SU-DHL-6 (cell line): Measurements from ENCODE around the gene PIF1.

Experiments
- H2AFZ ChIP-seq: fragments of 200-600 bp; sonication (generic); 2 replicates; pipeline ENCODE4 v1.6.1; 2014; ENCODE audit warnings: low read depth, mild to moderate bottlenecking, moderate library complexity, mixed read lengths, antibody characterized with exemption, low read length; ENCODE audit not compliant: severe bottlenecking
- H3F3A ChIP-seq: fragments of 200-600 bp; shearing (Covaris generic); 2 replicates; pipeline ENCODE4 v1.6.0; 2016; ENCODE audit warnings: antibody characterized with exemption, mild to moderate bottlenecking; ENCODE audit not compliant: insufficient read depth
- H3K27ac ChIP-seq: fragments of 200-600 bp; sonication (generic); 2 replicates; pipeline ENCODE4 v1.5.1; 2016; ENCODE audit warnings: low read depth, mild to moderate bottlenecking, low read length, moderate library complexity, mixed read lengths
- H3K27me3 ChIP-seq: fragments of 200-600 bp; sonication (generic), shearing (Covaris generic); 2 replicates; pipeline ENCODE4 v1.6.0; 2014; ENCODE audit warnings: mild to moderate bottlenecking, low read length
- H3K36me3 ChIP-seq: fragments of 200-600 bp; sonication (generic); 2 replicates; pipeline ENCODE4 v1.6.1; 2014; ENCODE audit warnings: mild to moderate bottlenecking, low read length, mixed read lengths
- H3K4me2 ChIP-seq: fragments of 300-600, 200-600 bp; shearing (Covaris generic), sonication (generic); 2 replicates; pipeline ENCODE4 v1.6.0; 2014; ENCODE audit warnings: low read length, low read depth, mild to moderate bottlenecking; ENCODE audit not compliant: poor library complexity, severe bottlenecking
- H3K4me3 ChIP-seq: fragments of 200-600 bp; sonication (generic); 2 replicates; pipeline ENCODE4 v1.5.1; 2014; ENCODE audit warnings: antibody characterized with exemption, low read length, mild to moderate bottlenecking, mixed read lengths; ENCODE audit not compliant: insufficient read depth, poor library complexity, severe bottlenecking
- H3K79me2 ChIP-seq: fragments of 200-600 bp; sonication (generic); 2 replicates; pipeline ENCODE4 v1.6.1; 2014; ENCODE audit warnings: mild to moderate bottlenecking, low read length, moderate library complexity; ENCODE audit not compliant: insufficient read depth
- H3K9ac ChIP-seq: fragments of 200-600 bp; sonication (generic); 2 replicates; pipeline ENCODE4 v1.7.0; 2014; ENCODE audit warnings: mild to moderate bottlenecking, low read length
- H3K9me2 ChIP-seq: fragments of 200-600 bp; sonication (generic); replicated peaks from 2 replicates; pipeline ENCODE4 v1.6.1; 2014; ENCODE audit warnings: low read length; ENCODE audit not compliant: insufficient read depth
- H3K9me3 ChIP-seq: fragments of 200-600 bp; sonication (generic); 2 replicates; pipeline ENCODE4 v1.6.1; 2014; ENCODE audit warnings: low read length, mixed read lengths; ENCODE audit not compliant: insufficient read depth
- H4K20me1 ChIP-seq: fragments of 200-600 bp; sonication (generic); 2 replicates; pipeline ENCODE4 v1.6.1; 2014; ENCODE audit warnings: low read depth, mild to moderate bottlenecking, antibody characterized with exemption, low read length, moderate library complexity, mixed read lengths
- EZH2phosphoT487 ChIP-seq: fragments of 200-600 bp; sonication (generic), shearing (Covaris generic); conservative IDR thresholded peaks from 2 replicates; pipeline ENCODE4 v1.6.1; 2018; ENCODE audit warnings: mild to moderate bottlenecking, antibody characterized with exemption, low read length, moderate library complexity, mixed read lengths
- TF ChIP-seq, protein P1 (sequence below): fragments of 200-600 bp; sonication (generic); IDR thresholded peaks from one replicate; pipeline ENCODE4 v1.5.1; 2017; ENCODE audit warnings: antibody characterized with exemption, mild to moderate bottlenecking, low read length, moderate library complexity; ENCODE audit not compliant: insufficient read depth, poor library complexity, severe bottlenecking

The PIF1 gene

DNA sequence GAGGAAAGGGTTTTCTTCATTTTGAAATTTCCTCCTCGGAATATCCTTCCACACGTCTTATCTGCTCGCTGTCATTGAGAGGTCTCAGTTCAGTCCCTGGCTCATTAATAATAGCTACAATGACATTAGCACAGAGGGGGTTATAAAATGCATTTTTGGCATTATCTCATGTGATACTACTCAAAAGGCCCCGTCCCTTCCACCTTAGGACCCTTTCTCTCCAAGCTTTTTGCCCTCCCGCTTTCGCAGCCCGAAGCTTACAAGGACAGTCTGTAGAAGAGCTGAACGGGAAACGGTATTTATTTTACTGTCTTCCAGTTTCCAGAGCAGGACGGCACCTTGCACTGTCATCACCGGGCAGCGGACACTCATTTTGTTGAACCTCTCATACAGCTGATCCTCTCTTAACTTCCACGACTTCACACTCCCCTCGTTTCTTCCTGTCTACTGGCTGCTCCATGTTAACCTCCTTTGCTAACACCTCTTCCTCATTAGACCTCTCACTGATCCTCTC lies 10.6 kb upstream of the PIF1 start:
- no peak overlapping the region for H3K4me3 ChIP-seq
- H3K4me2 ChIP-seq = peak overlapping the region; percentile 37
- H2AFZ ChIP-seq = peak overlapping the region; percentile 24
- no peaks in the 10 kb centered on the region for H4K20me1 ChIP-seq
- no peak for TF ChIP-seq EZH2phosphoT487
- TF ChIP-seq, protein P1, sequence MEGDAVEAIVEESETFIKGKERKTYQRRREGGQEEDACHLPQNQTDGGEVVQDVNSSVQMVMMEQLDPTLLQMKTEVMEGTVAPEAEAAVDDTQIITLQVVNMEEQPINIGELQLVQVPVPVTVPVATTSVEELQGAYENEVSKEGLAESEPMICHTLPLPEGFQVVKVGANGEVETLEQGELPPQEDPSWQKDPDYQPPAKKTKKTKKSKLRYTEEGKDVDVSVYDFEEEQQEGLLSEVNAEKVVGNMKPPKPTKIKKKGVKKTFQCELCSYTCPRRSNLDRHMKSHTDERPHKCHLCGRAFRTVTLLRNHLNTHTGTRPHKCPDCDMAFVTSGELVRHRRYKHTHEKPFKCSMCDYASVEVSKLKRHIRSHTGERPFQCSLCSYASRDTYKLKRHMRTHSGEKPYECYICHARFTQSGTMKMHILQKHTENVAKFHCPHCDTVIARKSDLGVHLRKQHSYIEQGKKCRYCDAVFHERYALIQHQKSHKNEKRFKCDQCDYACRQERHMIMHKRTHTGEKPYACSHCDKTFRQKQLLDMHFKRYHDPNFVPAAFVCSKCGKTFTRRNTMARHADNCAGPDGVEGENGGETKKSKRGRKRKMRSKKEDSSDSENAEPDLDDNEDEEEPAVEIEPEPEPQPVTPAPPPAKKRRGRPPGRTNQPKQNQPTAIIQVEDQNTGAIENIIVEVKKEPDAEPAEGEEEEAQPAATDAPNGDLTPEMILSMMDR = peak; percentile 6
- peaks cover 14% of the 10 kb centered on the region; the same call in 1 of the 2 replicates for H3F3A ChIP-seq
- H3K36me3 ChIP-seq = no peaks in the 10 kb centered on the region
- H3K9ac ChIP-seq = no peak overlapping the region; the same call in 1 of the 2 replicates
- no peak overlapping the region for H3K27ac ChIP-seq
- H3K9me2 ChIP-seq = no peaks in the 10 kb centered on the region
- H3K27me3 ChIP-seq = no peaks in the 10 kb centered on the region
- H3K79me2 ChIP-seq = no peaks in the 10 kb centered on the region
- H3K9me3 ChIP-seq = no peaks in the 10 kb centered on the region

DNA sequence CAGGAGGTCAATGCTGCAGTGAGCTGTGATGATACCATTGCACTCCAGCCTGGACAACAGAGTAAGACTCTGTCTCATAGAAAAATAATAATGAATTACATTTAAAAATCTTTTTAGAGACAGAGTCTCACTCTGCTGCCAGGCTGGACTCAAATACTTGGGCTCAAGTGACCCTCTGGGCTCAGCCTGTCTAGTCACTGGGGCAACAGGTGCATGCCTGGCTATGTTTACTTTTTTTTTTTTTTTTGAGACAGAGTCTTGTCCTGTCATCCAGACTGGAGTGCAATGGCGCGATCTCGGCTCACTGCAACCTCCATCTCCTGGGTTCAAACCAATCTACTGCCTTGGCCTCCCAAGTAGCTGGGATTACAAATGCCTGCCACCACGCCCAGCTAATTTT lies 8.2 kb upstream of the PIF1 start:
- Histone ChIP-seq H4K20me1 (no peaks in the 10 kb centered on the region), H3F3A (0 out of 2 replicates have a peak, but pooled peaks cover 7% of the 10 kb centered on the region), H3K27ac (no peak overlapping the region), H2AFZ (no peak overlapping the region), H3K9me3 (no peaks in the 10 kb centered on the region), H3K27me3 (no peaks in the 10 kb centered on the region), H3K4me3 (no peak overlapping the region), H3K9ac (no peak overlapping the region), H3K4me2 (no peak overlapping the region), H3K9me2 (no peaks in the 10 kb centered on the region), H3K36me3 (no peaks in the 10 kb centered on the region), H3K79me2 (peaks cover 10% of the 10 kb centered on the region; the same call in 1 of the 2 replicates)
- TF ChIP-seq, protein P1 = no peak
- TF ChIP-seq EZH2phosphoT487 = no peak

DNA sequence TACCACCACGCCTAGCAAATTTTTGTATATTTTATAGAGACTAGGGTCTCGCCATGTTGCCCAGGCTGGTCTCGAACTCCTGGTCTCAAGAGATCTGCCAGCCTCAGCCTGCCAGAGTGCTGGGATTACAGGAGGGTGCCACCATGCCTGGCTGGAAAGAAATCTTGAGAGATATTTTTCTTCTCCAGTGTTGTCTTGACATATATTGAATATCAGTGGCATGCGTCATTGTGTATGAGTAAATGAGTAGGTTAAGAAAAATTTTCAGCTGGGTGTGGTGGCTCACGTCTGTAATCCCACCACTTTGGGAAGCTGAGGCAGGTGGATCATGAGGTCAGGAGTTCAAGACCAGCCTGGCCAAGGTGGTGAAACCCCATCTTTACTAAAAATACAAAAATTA lies 3.5 kb upstream of the PIF1 start:
- no peaks in the 10 kb centered on the region for H3K9me2 ChIP-seq
- no peaks in the 10 kb centered on the region for H3K27me3 ChIP-seq
- H3K27ac ChIP-seq = no peak overlapping the region
- H2AFZ ChIP-seq = no peak overlapping the region
- H3K9ac ChIP-seq = no peak overlapping the region
- no peaks in the 10 kb centered on the region for H3K9me3 ChIP-seq
- no peaks in the 10 kb centered on the region for H3K36me3 ChIP-seq
- H3K79me2 ChIP-seq = peaks cover 40% of the 10 kb centered on the region
- peaks cover 13% of the 10 kb centered on the region; the same call in 1 of the 2 replicates for H3F3A ChIP-seq
- H4K20me1 ChIP-seq = no peaks in the 10 kb centered on the region
- TF ChIP-seq, protein P1 = no peak
- no peak for TF ChIP-seq EZH2phosphoT487
- H3K4me2 ChIP-seq = no peak overlapping the region
- no peak overlapping the region for H3K4me3 ChIP-seq
